DND-41 (cell line): Measurements from ENCODE around the gene RNF14.

Source experiments
- EZH2 ChIP-seq: IDR thresholded peaks from 3 replicates; pipeline ENCODE4 v1.6.1; 2012; ENCODE audit warnings: borderline replicate concordance, low read depth, mild to moderate bottlenecking, moderate library complexity, low read length, inconsistent platforms; ENCODE audit not compliant: severe bottlenecking
- TF ChIP-seq, protein P1 (sequence below): IDR thresholded peaks from 2 replicates; pipeline ENCODE4 v1.5.1; 2012; ENCODE audit warnings: borderline replicate concordance, low read length, moderate library complexity, mild to moderate bottlenecking; ENCODE audit not compliant: poor library complexity, severe bottlenecking; ENCODE audit errors: extremely low read depth

DNA sequence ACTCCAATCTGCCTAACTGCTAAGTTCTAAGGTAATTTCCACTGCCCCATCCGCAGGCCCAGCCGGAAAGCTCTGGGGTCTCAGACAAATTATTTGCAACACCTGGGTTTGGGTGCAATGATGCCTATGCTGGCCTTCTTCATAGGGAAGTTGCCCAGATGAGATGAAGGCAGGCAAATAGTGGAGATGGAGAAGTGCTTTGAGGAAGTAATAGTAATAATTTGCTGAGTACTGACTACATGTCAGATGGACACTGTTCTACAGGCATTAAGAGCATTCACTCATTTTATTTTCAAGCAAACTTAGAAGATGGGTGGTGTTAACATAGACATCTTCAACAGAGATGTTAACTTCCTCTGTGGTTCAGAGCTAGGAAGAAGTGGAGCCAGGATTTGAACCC is 14.7 kb upstream of the RNF14 start:
- TF ChIP-seq, protein P1, sequence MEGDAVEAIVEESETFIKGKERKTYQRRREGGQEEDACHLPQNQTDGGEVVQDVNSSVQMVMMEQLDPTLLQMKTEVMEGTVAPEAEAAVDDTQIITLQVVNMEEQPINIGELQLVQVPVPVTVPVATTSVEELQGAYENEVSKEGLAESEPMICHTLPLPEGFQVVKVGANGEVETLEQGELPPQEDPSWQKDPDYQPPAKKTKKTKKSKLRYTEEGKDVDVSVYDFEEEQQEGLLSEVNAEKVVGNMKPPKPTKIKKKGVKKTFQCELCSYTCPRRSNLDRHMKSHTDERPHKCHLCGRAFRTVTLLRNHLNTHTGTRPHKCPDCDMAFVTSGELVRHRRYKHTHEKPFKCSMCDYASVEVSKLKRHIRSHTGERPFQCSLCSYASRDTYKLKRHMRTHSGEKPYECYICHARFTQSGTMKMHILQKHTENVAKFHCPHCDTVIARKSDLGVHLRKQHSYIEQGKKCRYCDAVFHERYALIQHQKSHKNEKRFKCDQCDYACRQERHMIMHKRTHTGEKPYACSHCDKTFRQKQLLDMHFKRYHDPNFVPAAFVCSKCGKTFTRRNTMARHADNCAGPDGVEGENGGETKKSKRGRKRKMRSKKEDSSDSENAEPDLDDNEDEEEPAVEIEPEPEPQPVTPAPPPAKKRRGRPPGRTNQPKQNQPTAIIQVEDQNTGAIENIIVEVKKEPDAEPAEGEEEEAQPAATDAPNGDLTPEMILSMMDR: no peak
- TF ChIP-seq EZH2: no peak
